Caco-2 (cell line): ENCODE data around the gene SS18L1. TPM values are rescaled to one million over a fixed set of nuclear protein-coding genes. Genes with fewer than 3 reads are reported as not detected.

Source experiments
- BruUV-seq: library from RNA; stranded (reverse); fragments of 400-500 nt; replicated peaks from 2 replicates; lab custom pipeline; 2021; lab: Mats Ljungman, UMichigan
- CTCF ChIA-PET: fragments of 300-600 bp; sonication (Branson Sonifier 250); formaldehyde crosslinking; loops from one replicate; lab custom pipeline; 2022; ENCODE audit warnings: antibody characterized with exemption; lab: Charles Lee
- POLR2A ChIA-PET: fragments of 300-600 bp; sonication (Branson Sonifier 250); formaldehyde crosslinking; loops from one replicate; lab custom pipeline; 2022; ENCODE audit warnings: antibody characterized with exemption; lab: Charles Lee
- DNase-seq, 2 experiments: peaks; one replicate each; pipeline versions ENCODE4 v3.0.0 to v3.0.0-alpha.2; 2020 to 2022
- H3K27me3 ChIP-seq: replicated peaks from 2 replicates; pipeline ENCODE4 v1.6.0; 2011; ENCODE audit warnings: low read length; ENCODE audit not compliant: control insufficient read depth, insufficient read depth
- H3K36me3 ChIP-seq: 2 replicates; pipeline ENCODE4 v1.5.1; 2011; ENCODE audit warnings: low read length; ENCODE audit not compliant: control insufficient read depth, insufficient read depth
- H3K4me1 ChIP-seq: fragments of 250-450 bp; sonication (Bioruptor Pico); 2 replicates; pipeline ENCODE4 v1.5.1; 2020; ENCODE audit warnings: mild to moderate bottlenecking
- H3K4me3 ChIP-seq: 2 replicates; pipeline ENCODE4 v1.5.1; 2011; ENCODE audit warnings: low read depth, mild to moderate bottlenecking, control low read depth, low read length
- H3K9me3 ChIP-seq: fragments of 250-450 bp; sonication (Bioruptor Pico); 2 replicates; pipeline ENCODE4 v1.5.1; 2020; ENCODE audit warnings: mild to moderate bottlenecking, moderate library complexity
- H3K27ac Mint-ChIP-seq: one replicate; pipeline ENCODE4 v1.8.0; 2022; ENCODE audit warnings: mixed read lengths; ENCODE audit not compliant: unreplicated experiment
- H3K27me3 Mint-ChIP-seq: one replicate; pipeline ENCODE4 v1.8.0; 2022; ENCODE audit warnings: mixed read lengths; ENCODE audit not compliant: insufficient read depth, unreplicated experiment
- H3K36me3 Mint-ChIP-seq: one replicate; pipeline ENCODE4 v1.8.0; 2022; ENCODE audit warnings: mild to moderate bottlenecking, mixed read lengths; ENCODE audit not compliant: insufficient read depth, unreplicated experiment
- H3K4me1 Mint-ChIP-seq: one replicate; pipeline ENCODE4 v1.8.0; 2022; ENCODE audit warnings: low read depth, mixed read lengths; ENCODE audit not compliant: unreplicated experiment
- H3K4me3 Mint-ChIP-seq: one replicate; pipeline ENCODE4 v1.8.0; 2022; ENCODE audit warnings: mild to moderate bottlenecking, moderate library complexity, mixed read lengths; ENCODE audit not compliant: unreplicated experiment
- H3K9me3 Mint-ChIP-seq: one replicate; pipeline ENCODE4 v1.8.0; 2022; ENCODE audit warnings: mixed read lengths; ENCODE audit not compliant: unreplicated experiment
- CTCF ChIP-seq, 2 experiments: fragments of 200-600 bp in 1 of 2; IDR thresholded peaks; 1 replicate in 1 of 2; 2 replicates in 1 of 2; pipeline versions ENCODE4 v1.5.1 to v1.8.0; 2011 to 2022; ENCODE audit warnings: antibody characterized with exemption in 1 of 2, control low read depth in 1 of 2, inconsistent platforms in 1 of 2, low read depth in 1 of 2, low read length in 1 of 2, mild to moderate bottlenecking in 1 of 2, moderate library complexity in 1 of 2; ENCODE audit not compliant: insufficient read depth in 1 of 2, severe bottlenecking in 1 of 2, unreplicated experiment in 1 of 2
- intact Hi-C: fragments of 100-400 bp; cut with micrococcal nuclease; formaldehyde crosslinking; loops from one replicate; pipeline ENCODE4 v1.10.0; 2022; ENCODE audit not compliant: unreplicated experiment
- total RNA-seq: library from RNA; stranded (reverse); gene quantifications from 2 replicates; pipeline ENCODE4 v1.2.3, GENCODE V29; 2022

Gene SS18L1
- total RNA-seq, 1 experiment from 2014 or later = 46.4 TPM

GRCh38 chr20:62203378-62204030 is 59.9 kb downstream of the SS18L1 start:
- Histone ChIP-seq H3K4me1 (no peaks in the 10 kb centered on the region), H3K9me3 (no peaks in the 10 kb centered on the region), H3K4me3 (no peak overlapping the region), H3K36me3 (peaks cover 3% of the 10 kb centered on the region; the same call in 1 of the 2 replicates), H3K27me3 (no peaks in the 10 kb centered on the region)
- intact Hi-C loops = no loop called here
- Mint-ChIP-seq H3K36me3 (peaks cover 64% of the 10 kb centered on the region), H3K27ac (no peak overlapping the region), H3K27me3 (no peaks in the 10 kb centered on the region), H3K4me1 (no peaks in the 10 kb centered on the region), H3K4me3 (no peak overlapping the region), H3K9me3 (no peaks in the 10 kb centered on the region)
- POLR2A ChIA-PET = no interaction called here
- CTCF ChIA-PET = no interaction called here
- no peak for DNase-seq
- no TSS peak for BruUV-seq
- no peak for TF ChIP-seq CTCF (IDR thresholded peaks at IDR 0.05; ENCODE audit: insufficient read depth in 1 of 2, low read depth in 1 of 2, low read length in 1 of 2, severe bottlenecking in 1 of 2, unreplicated experiment in 1 of 2)

- DNase-seq = no peak
- no peak for TF ChIP-seq CTCF (IDR thresholded peaks at IDR 0.05; ENCODE audit: insufficient read depth in 1 of 2, low read depth in 1 of 2, low read length in 1 of 2, severe bottlenecking in 1 of 2, unreplicated experiment in 1 of 2)
- no peak overlapping the region for H3K27ac Mint-ChIP-seq
- H3K27me3 Mint-ChIP-seq = no peaks in the 10 kb centered on the region
- H3K4me1 Mint-ChIP-seq = no peaks in the 10 kb centered on the region
- POLR2A ChIA-PET = interaction anchor here (0.6 kb wide), 2 partner anchors 17 to 732 kb away, joined by 3 read pairs; no protein-coding TSS in a partner anchor
- peaks cover 42% of the 10 kb centered on the region for H3K36me3 Mint-ChIP-seq
- H3K36me3 ChIP-seq = peaks cover 3% of the 10 kb centered on the region; the same call in 1 of the 2 replicates
- H3K9me3 ChIP-seq = no peaks in the 10 kb centered on the region
- no peaks in the 10 kb centered on the region for H3K4me1 ChIP-seq
- H3K9me3 Mint-ChIP-seq = no peaks in the 10 kb centered on the region
- intact Hi-C loops = no loop called here
- no peak overlapping the region for H3K4me3 Mint-ChIP-seq
- CTCF ChIA-PET = interaction anchor here (0.5 kb wide), 1 partner anchor 865 kb away, joined by 7 read pairs; no protein-coding TSS in a partner anchor
- BruUV-seq = no TSS peak
- no peaks in the 10 kb centered on the region for H3K27me3 ChIP-seq
- no peak overlapping the region for H3K4me3 ChIP-seq
Observed at GRCh38 chr20:62205618-62206387, 62.2 kb downstream of the SS18L1 start.

GRCh38 chr20:62206388-62206775 is 62.8 kb downstream of the SS18L1 start:
- no peaks in the 10 kb centered on the region for H3K4me1 Mint-ChIP-seq
- Histone ChIP-seq H3K36me3 (peaks cover under 1% of the 10 kb centered on the region; the same call in 1 of the 2 replicates), H3K4me1 (no peaks in the 10 kb centered on the region), H3K27me3 (no peaks in the 10 kb centered on the region), H3K4me3 (no peak overlapping the region), H3K9me3 (no peaks in the 10 kb centered on the region)
- ChIA-PET CTCF (interaction anchor here (0.5 to 1.0 kb wide), 2 partner anchors 72 to 864 kb away, joined by 3 to 7 read pairs; no protein-coding TSS in a partner anchor), POLR2A (no interaction called here)
- TF ChIP-seq CTCF (IDR thresholded peaks at IDR 0.05; ENCODE audit: insufficient read depth in 1 of 2, low read depth in 1 of 2, low read length in 1 of 2, severe bottlenecking in 1 of 2, unreplicated experiment in 1 of 2) = no peak
- intact Hi-C loops = no loop called here
- H3K27me3 Mint-ChIP-seq = no peaks in the 10 kb centered on the region
- H3K36me3 Mint-ChIP-seq = peaks cover 36% of the 10 kb centered on the region
- BruUV-seq = no TSS peak
- H3K9me3 Mint-ChIP-seq = no peaks in the 10 kb centered on the region
- no peak overlapping the region for H3K27ac Mint-ChIP-seq
- H3K4me3 Mint-ChIP-seq = no peak overlapping the region
- no peak for DNase-seq
